Mammary epithelial cell (primary cell): Measurements from ENCODE around the gene RBMXL3.

Source experiments
- CTCF ChIP-seq, 2 donors: IDR thresholded peaks in 1 of 2; conservative IDR thresholded peaks in 1 of 2; 2 replicates each; pipeline ENCODE4 v1.5.1; 2011 to 2012; ENCODE audit warnings: inconsistent platforms in 2 of 2, low read length in 2 of 2, mild to moderate bottlenecking in 2 of 2, control low read depth in 1 of 2, low read depth in 1 of 2; ENCODE audit not compliant: insufficient read depth in 1 of 2; ENCODE audit errors: extremely low read depth in 1 of 2
- EZH2 ChIP-seq: IDR thresholded peaks from 2 replicates; pipeline ENCODE4 v1.6.1; 2012; ENCODE audit warnings: low read length, inconsistent platforms, borderline replicate concordance

DNA sequence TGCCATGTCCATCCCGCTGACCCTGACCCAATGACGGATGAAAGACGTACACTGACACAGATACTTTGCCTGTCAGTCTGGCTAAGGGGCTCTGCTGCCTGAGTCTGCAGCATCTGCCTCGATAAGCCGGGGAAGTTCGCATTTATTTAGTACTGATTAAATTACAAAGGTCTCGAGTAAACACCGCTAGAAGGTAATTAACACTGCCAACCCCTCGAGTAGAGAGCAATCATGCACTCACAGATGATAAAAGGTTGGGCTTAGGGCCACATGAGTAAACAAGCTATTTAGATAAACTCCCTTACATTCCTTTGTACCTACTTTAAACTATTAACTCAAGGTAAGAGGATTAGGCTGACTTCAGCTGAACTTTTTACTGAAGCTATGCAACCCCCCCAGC is 16.0 kb upstream of the RBMXL3 start:
- no peak for TF ChIP-seq CTCF (conservative IDR thresholded peaks at IDR 0.05 in 1 of 2, IDR thresholded peaks at IDR 0.05 in 1 of 2; ENCODE audit: extremely low read depth in 1 of 2, insufficient read depth in 1 of 2, low read depth in 1 of 2, low read length in 2 of 2)
- TF ChIP-seq EZH2 = no peak
